HepG2 (cell line): Measurements from ENCODE around the gene GPS1. TPM values are rescaled to one million over a fixed set of nuclear protein-coding genes. Genes with fewer than 3 reads are reported as not detected.
A peak's percentile ranks its signal among the peaks of the same experiment; 100 is the strongest.

Experiments
- ARNT ChIP-seq: fragments of 450-650 bp; IDR thresholded peaks from 2 replicates; pipeline ENCODE4 v1.6.1; 2017
- ATF6 ChIP-seq: sonication (generic); formaldehyde crosslinking; conservative IDR thresholded peaks from 2 replicates; pipeline ENCODE4 v1.4.0; 2020; ENCODE audit warnings: missing genetic modification reagents
- BCL3 ChIP-seq: sonication (generic); formaldehyde crosslinking; IDR thresholded peaks from 2 replicates; pipeline ENCODE4 v1.5.1; 2020; ENCODE audit warnings: mild to moderate bottlenecking, missing genetic modification reagents, moderate library complexity
- FOXP1 ChIP-seq, 2 experiments: fragments of 450-650 bp in 1 of 2; IDR thresholded peaks; 2 replicates each; pipeline ENCODE4 v1.6.1; 2017 to 2018; ENCODE audit warnings: antibody characterized with exemption in 1 of 2
- HDAC2 ChIP-seq: sonication (generic); formaldehyde crosslinking; IDR thresholded peaks from 2 replicates; pipeline ENCODE4 v1.4.0; 2020; ENCODE audit warnings: missing genetic modification reagents
- KDM2A ChIP-seq: sonication (generic); formaldehyde crosslinking; IDR thresholded peaks from 2 replicates; pipeline ENCODE4 v1.4.0; 2020; ENCODE audit warnings: low read depth, missing genetic modification reagents, borderline replicate concordance
- KDM6A ChIP-seq: IDR thresholded peaks from 2 replicates; pipeline ENCODE4 v1.6.1; 2016; ENCODE audit warnings: low read depth
- MEIS2 ChIP-seq: sonication (generic); formaldehyde crosslinking; IDR thresholded peaks from 2 replicates; pipeline ENCODE4 v1.9.0; 2021; ENCODE audit warnings: mild to moderate bottlenecking, missing genetic modification reagents
- MXI1 ChIP-seq: IDR thresholded peaks from 3 replicates; pipeline ENCODE4 v1.6.1; 2012; ENCODE audit warnings: low read depth, low read length, inconsistent platforms, borderline replicate concordance
- NFE2 ChIP-seq: sonication (generic); formaldehyde crosslinking; IDR thresholded peaks from 2 replicates; pipeline ENCODE4 v1.4.0; 2020; ENCODE audit warnings: missing genetic modification reagents
- RFX1 ChIP-seq: fragments of 450-650 bp; IDR thresholded peaks from 2 replicates; pipeline ENCODE4 v1.6.1; 2017
- SMAD3 ChIP-seq: sonication (generic); formaldehyde crosslinking; IDR thresholded peaks from 2 replicates; pipeline ENCODE4 v1.4.0; 2020; ENCODE audit warnings: missing genetic modification reagents
- SNAPC5 ChIP-seq: sonication (generic); formaldehyde crosslinking; IDR thresholded peaks from 2 replicates; pipeline ENCODE4 v1.8.1; 2023; ENCODE audit warnings: mild to moderate bottlenecking, missing genetic modification reagents, borderline replicate concordance
- SRF ChIP-seq: IDR thresholded peaks from 2 replicates; pipeline ENCODE4 v1.6.1; 2011; ENCODE audit warnings: mild to moderate bottlenecking, low read depth, low read length, moderate library complexity
- ZFP36L2 ChIP-seq: sonication (generic); formaldehyde crosslinking; IDR thresholded peaks from 2 replicates; pipeline ENCODE4 v1.4.0; 2020; ENCODE audit warnings: missing genetic modification reagents
- ZFP90 ChIP-seq: sonication (generic); formaldehyde crosslinking; IDR thresholded peaks from 2 replicates; pipeline ENCODE4 v1.8.0; 2022; ENCODE audit warnings: missing genetic modification reagents, mild to moderate bottlenecking, inconsistent platforms, borderline replicate concordance
- ZKSCAN1 ChIP-seq: fragments of 150-350 bp; IDR thresholded peaks from 2 replicates; pipeline ENCODE4 v1.6.1; 2014; ENCODE audit warnings: low read length
- ZNF383 ChIP-seq: sonication (generic); formaldehyde crosslinking; IDR thresholded peaks from 2 replicates; pipeline ENCODE4 v1.4.0; 2020; ENCODE audit warnings: missing genetic modification reagents, mild to moderate bottlenecking, borderline replicate concordance
- ZNF543 ChIP-seq: sonication (generic); formaldehyde crosslinking; IDR thresholded peaks from 2 replicates; pipeline ENCODE4 v1.4.0; 2020; ENCODE audit warnings: mild to moderate bottlenecking, missing genetic modification reagents
- ZNF598 ChIP-seq: sonication (generic); formaldehyde crosslinking; IDR thresholded peaks from 2 replicates; pipeline ENCODE4 v1.5.1; 2020; ENCODE audit warnings: mild to moderate bottlenecking, missing genetic modification reagents, borderline replicate concordance
- polyA plus RNA-seq, 8 experiments: library from polyadenylated mRNA; depleted of rRNA in 3 of 8; stranded (reverse) in 7 of 8; unstranded in 1 of 8; fragments of >200 nt; fragmentation: Illumina TruSeq in 4 of 8; extraction: Trizol in 4 of 8; gene quantifications; 2 replicates each; pipeline versions ENCODE4 v1.2.1 to v1.2.3, GENCODE V29; 2011 to 2016; ENCODE audit warnings: low read depth in 4 of 8, missing spikeins in 1 of 8, mixed read lengths in 1 of 8; ENCODE audit not compliant: insufficient read depth in 1 of 8
- total RNA-seq, 5 experiments: library from RNA; depleted of rRNA; stranded (reverse); fragments of >200 nt; fragmentation: Illumina TruSeq; extraction: Trizol; gene quantifications; 2 replicates each; pipeline ENCODE4 v1.2.3, GENCODE V29; 2016; ENCODE audit warnings: low read depth in 1 of 5
- TF ChIP-seq, protein P1 (sequence below): sonication (generic); formaldehyde crosslinking; IDR thresholded peaks from 2 replicates; pipeline ENCODE4 v1.9.0; 2021; ENCODE audit warnings: missing genetic modification reagents, mild to moderate bottlenecking, borderline replicate concordance
- TF ChIP-seq, protein P2 (sequence below), 2 experiments: sonication (generic) in 1 of 2; formaldehyde crosslinking in 1 of 2; IDR thresholded peaks; 2 replicates each; pipeline versions ENCODE4 v1.5.1 to v1.6.1; 2011 to 2020; ENCODE audit warnings: borderline replicate concordance in 1 of 2, low read depth in 1 of 2, low read length in 1 of 2, mild to moderate bottlenecking in 1 of 2, missing genetic modification reagents in 1 of 2, moderate library complexity in 1 of 2

The GPS1 gene
- total and polyA plus RNA-seq, 2 of the 13 experiments (the other 11 are each of a cell fraction or from before 2014, with no cell fraction given): 124 to 128 TPM

DNA sequence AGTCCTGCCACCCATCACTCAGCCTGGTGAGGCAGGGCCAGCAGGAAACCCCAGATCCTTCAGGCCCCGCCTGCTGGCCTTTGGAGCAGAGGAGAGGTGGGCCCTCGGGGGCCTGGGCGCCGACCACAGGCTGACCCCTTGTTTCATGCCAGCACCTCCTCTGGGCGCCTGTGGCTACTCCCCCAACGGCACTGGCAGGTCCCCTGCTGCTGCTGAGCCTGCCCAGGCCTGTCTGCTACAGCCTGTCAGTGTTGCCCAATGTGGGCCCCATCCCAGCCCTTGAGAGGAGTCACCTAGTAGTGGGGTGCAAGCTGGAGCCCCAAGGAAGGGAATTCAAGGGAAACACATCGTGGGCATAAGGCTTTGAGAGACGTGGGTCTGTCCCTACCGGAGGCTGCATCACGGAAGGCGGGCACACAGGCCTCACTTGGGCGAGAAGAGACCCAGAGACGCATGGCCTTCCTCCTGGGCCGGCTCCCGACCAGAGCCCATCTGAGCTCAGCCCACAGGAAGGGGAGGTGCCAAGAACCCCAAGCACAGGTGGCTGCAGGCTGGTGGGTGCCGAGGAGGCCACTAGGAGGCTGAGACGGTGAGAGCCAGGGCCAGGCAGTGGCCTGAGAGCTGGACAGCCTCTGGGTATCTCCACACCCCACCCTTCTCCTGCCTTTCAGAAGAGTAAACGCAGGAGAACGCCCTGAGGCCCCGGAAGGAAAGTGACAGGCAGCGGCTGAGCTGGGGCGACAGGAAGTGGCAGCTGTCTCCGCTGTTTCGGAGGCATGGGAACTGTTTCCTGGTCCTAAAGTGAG lies 54.4 kb downstream of the GPS1 start (continued):
- peak; percentile 65 for TF ChIP-seq ZFP90 (CRISPR knock-in tag)
- TF ChIP-seq ZNF543 (CRISPR knock-in tag): peak; percentile 72; the same call in 1 of the 2 replicates
- TF ChIP-seq, protein P1, sequence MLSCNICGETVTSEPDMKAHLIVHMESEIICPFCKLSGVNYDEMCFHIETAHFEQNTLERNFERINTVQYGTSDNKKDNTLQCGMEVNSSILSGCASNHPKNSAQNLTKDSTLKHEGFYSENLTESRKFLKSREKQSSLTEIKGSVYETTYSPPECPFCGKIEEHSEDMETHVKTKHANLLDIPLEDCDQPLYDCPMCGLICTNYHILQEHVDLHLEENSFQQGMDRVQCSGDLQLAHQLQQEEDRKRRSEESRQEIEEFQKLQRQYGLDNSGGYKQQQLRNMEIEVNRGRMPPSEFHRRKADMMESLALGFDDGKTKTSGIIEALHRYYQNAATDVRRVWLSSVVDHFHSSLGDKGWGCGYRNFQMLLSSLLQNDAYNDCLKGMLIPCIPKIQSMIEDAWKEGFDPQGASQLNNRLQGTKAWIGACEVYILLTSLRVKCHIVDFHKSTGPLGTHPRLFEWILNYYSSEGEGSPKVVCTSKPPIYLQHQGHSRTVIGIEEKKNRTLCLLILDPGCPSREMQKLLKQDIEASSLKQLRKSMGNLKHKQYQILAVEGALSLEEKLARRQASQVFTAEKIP (CRISPR knock-in tag): no peak
- no peak for TF ChIP-seq ARNT
- TF ChIP-seq KDM2A (CRISPR knock-in tag): peak; percentile 89
- peak; percentile 76; the same call in 2 of the 3 replicates for TF ChIP-seq MXI1
- peak; percentile 52; the same call in 1 of the 2 replicates for TF ChIP-seq HDAC2 (CRISPR knock-in tag)
- TF ChIP-seq ZNF383: no peak; the same call in 1 of the 2 replicates
- no peak for TF ChIP-seq FOXP1 (IDR thresholded peaks at IDR 0.05)
- peak; percentile 43; the same call in 1 of the 2 replicates for TF ChIP-seq FOXP1 (CRISPR knock-in tag; IDR thresholded peaks at IDR 0.05)
- TF ChIP-seq ZFP36L2 (CRISPR knock-in tag): no peak
- TF ChIP-seq ZKSCAN1: no peak
- TF ChIP-seq SRF: no peak
- peak; percentile 79; the same call in 1 of the 2 replicates for TF ChIP-seq ATF6 (CRISPR knock-in tag)
- TF ChIP-seq RFX1: no peak
- peak; percentile 6 for TF ChIP-seq SNAPC5 (CRISPR knock-in tag)
- TF ChIP-seq SMAD3: peak; percentile 91; the same call in 1 of the 2 replicates
- peak; percentile 90 for TF ChIP-seq BCL3
- no peak for TF ChIP-seq NFE2 (CRISPR knock-in tag)
- TF ChIP-seq ZNF598 (CRISPR knock-in tag): peak; percentile 79; the same call in 1 of the 2 replicates
- peak; percentile 95 for TF ChIP-seq MEIS2 (CRISPR knock-in tag)
- no peak for TF ChIP-seq KDM6A
- TF ChIP-seq, protein P2, sequence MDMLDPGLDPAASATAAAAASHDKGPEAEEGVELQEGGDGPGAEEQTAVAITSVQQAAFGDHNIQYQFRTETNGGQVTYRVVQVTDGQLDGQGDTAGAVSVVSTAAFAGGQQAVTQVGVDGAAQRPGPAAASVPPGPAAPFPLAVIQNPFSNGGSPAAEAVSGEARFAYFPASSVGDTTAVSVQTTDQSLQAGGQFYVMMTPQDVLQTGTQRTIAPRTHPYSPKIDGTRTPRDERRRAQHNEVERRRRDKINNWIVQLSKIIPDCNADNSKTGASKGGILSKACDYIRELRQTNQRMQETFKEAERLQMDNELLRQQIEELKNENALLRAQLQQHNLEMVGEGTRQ (IDR thresholded peaks at IDR 0.05; ENCODE audit: low read depth, low read length): no peak
- TF ChIP-seq, protein P2 (CRISPR knock-in tag; IDR thresholded peaks at IDR 0.05; ENCODE audit: borderline replicate concordance): no peak
